ENCODE measurements around the gene ABCA2. TPM values are rescaled to one million over a fixed set of nuclear protein-coding genes. Genes with fewer than 3 reads are reported as not detected.

Gene ABCA2
- total RNA-seq, 4 donors from 2014 or later: 18.2 to 27.6 (median 23.7) TPM

- intact Hi-C loops (cut with DNase I; ENCODE audit: low total_unique reads): no loop called here
- WGBS, 2 donors: 91 to 93% methylated on average over 19 to 20 of the region's 20 CpGs
- no peak for TF ChIP-seq POLR2A (IDR thresholded peaks at IDR 0.05)
- TF ChIP-seq CTCF (IDR thresholded peaks at IDR 0.05): no peak
- H3K4me3 ChIP-seq (ENCODE audit: low read depth, poor library complexity, severe bottlenecking): no peak overlapping the region
- no peak for DNase-seq (ENCODE audit: low spot score in 2 of 2)
Measured at GRCh38 chr9:137013571-137013940, 14.5 kb downstream of the ABCA2 start.

- 92 to 93% methylated on average over 34 to 38 of the region's 67 CpGs for WGBS, 2 donors
- TF ChIP-seq CTCF (IDR thresholded peaks at IDR 0.05): no peak
- no peak for TF ChIP-seq POLR2A (IDR thresholded peaks at IDR 0.05)
- intact Hi-C loops (cut with DNase I; ENCODE audit: low total_unique reads): no loop called here
- DNase-seq (ENCODE audit: low spot score in 2 of 2): no peak
- H3K4me3 ChIP-seq (ENCODE audit: low read depth, poor library complexity, severe bottlenecking): no peak overlapping the region
Measured at GRCh38 chr9:137012694-137013570, 15.1 kb downstream of the ABCA2 start.

GRCh38 chr9:137011907-137012675 lies 15.9 kb downstream of the ABCA2 start:
- TF ChIP-seq CTCF (IDR thresholded peaks at IDR 0.05): no peak
- H3K4me3 ChIP-seq (ENCODE audit: low read depth, poor library complexity, severe bottlenecking): no peak overlapping the region
- intact Hi-C loops (cut with DNase I; ENCODE audit: low total_unique reads): no loop called here
- no peak for DNase-seq (ENCODE audit: low spot score in 2 of 2)
- 91 to 92% methylated on average over 15 to 39 of the region's 39 CpGs for WGBS, 2 donors

GRCh38 chr9:137011156-137011555 lies 16.9 kb downstream of the ABCA2 start:
- H3K4me3 ChIP-seq (ENCODE audit: low read depth, poor library complexity, severe bottlenecking): no peak overlapping the region
- DNase-seq (ENCODE audit: low spot score in 2 of 2): no peak
- TF ChIP-seq CTCF (IDR thresholded peaks at IDR 0.05): no peak
- TF ChIP-seq POLR2A (IDR thresholded peaks at IDR 0.05): no peak
- intact Hi-C loops (cut with DNase I; ENCODE audit: low total_unique reads): no loop called here
- WGBS, 2 donors: 97 to 98% methylated on average over 24 of the region's 24 CpGs

GRCh38 chr9:137009938-137010732 lies 17.9 kb downstream of the ABCA2 start:
- H3K4me3 ChIP-seq (ENCODE audit: low read depth, poor library complexity, severe bottlenecking): no peak overlapping the region
- intact Hi-C loops (cut with DNase I; ENCODE audit: low total_unique reads): no loop called here
- 95% methylated on average over 24 to 48 of the region's 49 CpGs for WGBS, 2 donors
- DNase-seq (ENCODE audit: low spot score in 2 of 2): no peak
- TF ChIP-seq POLR2A (IDR thresholded peaks at IDR 0.05) (no peak), CTCF (IDR thresholded peaks at IDR 0.05) (no peak)
